ENCODE data around the gene PAGE2B.

DNA sequence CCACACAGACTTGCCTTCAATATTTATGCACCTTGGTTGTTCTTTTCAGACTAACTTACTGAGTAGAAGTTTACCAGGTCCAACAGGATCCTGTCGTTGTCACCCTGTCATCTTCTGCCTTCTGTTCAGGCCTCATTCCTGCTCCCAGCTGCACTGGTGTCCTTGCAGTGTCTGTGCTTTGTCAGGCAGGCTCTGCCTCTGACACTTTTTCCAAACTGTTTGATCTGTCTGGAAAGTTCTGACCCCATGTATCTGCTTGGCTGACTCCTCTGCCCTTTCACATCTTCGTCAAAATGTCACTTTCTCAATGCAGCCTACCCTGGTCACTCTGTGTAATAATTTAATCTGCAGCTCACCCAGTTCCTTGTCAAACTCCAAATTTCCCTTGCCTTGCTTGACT lies 23.9 kb downstream of the PAGE2B start:
- no peak for TF ChIP-seq EZH2 (IDR thresholded peaks at IDR 0.05)
- TF ChIP-seq, protein P1, sequence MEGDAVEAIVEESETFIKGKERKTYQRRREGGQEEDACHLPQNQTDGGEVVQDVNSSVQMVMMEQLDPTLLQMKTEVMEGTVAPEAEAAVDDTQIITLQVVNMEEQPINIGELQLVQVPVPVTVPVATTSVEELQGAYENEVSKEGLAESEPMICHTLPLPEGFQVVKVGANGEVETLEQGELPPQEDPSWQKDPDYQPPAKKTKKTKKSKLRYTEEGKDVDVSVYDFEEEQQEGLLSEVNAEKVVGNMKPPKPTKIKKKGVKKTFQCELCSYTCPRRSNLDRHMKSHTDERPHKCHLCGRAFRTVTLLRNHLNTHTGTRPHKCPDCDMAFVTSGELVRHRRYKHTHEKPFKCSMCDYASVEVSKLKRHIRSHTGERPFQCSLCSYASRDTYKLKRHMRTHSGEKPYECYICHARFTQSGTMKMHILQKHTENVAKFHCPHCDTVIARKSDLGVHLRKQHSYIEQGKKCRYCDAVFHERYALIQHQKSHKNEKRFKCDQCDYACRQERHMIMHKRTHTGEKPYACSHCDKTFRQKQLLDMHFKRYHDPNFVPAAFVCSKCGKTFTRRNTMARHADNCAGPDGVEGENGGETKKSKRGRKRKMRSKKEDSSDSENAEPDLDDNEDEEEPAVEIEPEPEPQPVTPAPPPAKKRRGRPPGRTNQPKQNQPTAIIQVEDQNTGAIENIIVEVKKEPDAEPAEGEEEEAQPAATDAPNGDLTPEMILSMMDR (IDR thresholded peaks at IDR 0.05), result no peak

All from neural progenitor cell (in vitro differentiated cells).